T-cell (primary cell): ENCODE measurements around the gene HP1BP3. TPM values are rescaled to one million over a fixed set of nuclear protein-coding genes. Genes with fewer than 3 reads are reported as not detected.

ENCODE experiments used
- ATAC-seq, 4 experiments: fragments of 200-7000 bp in 3 of 4; fragments of 150-1000 bp in 1 of 4; cut with Tn5 transposase; replicated peaks in 1 of 4; 1 replicate in 3 of 4; 2 replicates in 1 of 4; pipeline ENCODE4 v1.10.0; 2021; ENCODE audit warnings: moderate library complexity in 3 of 4, mild to moderate bottlenecking in 2 of 4, moderate number of reproducible peaks in 1 of 4
- CTCF ChIA-PET, 2 donors: fragments of 300-600 bp; sonication (Branson Sonifier 250); formaldehyde crosslinking; loops; one replicate each; lab custom pipeline; 2022; ENCODE audit warnings: antibody characterized with exemption in 2 of 2; lab: Charles Lee
- POLR2A ChIA-PET, 2 donors: fragments of 300-600 bp; sonication (Branson Sonifier 250); formaldehyde crosslinking; loops; one replicate each; lab custom pipeline; 2022; ENCODE audit warnings: antibody characterized with exemption in 2 of 2; lab: Charles Lee
- DNase-seq, 35 experiments: peaks; one replicate each; pipeline versions ENCODE4 v3.0.0 to v3.0.0-alpha.2; 2013 to 2023
- H3K27ac ChIP-seq: one replicate; pipeline ENCODE4 v1.5.1; 2013; ENCODE audit warnings: low read length
- H3K27me3 ChIP-seq, 2 experiments: replicated peaks in 1 of 2; 1 replicate in 1 of 2; 2 replicates in 1 of 2; pipeline versions ENCODE4 v1.6.1 to v1.7.0; 2013; ENCODE audit warnings: low read length in 1 of 2, mixed read lengths in 1 of 2; ENCODE audit not compliant: control insufficient read depth in 2 of 2, insufficient read depth in 2 of 2; ENCODE audit errors: extremely low read depth in 1 of 2
- H3K36me3 ChIP-seq, 2 donors: 1 replicate in 1 of 2; 2 replicates in 1 of 2; pipeline versions ENCODE4 v1.6.1 to v1.7.0; 2013; ENCODE audit warnings: low read length in 1 of 2; ENCODE audit not compliant: control insufficient read depth in 2 of 2, insufficient read depth in 1 of 2; ENCODE audit errors: extremely low read depth in 1 of 2
- H3K4me1 ChIP-seq, 2 experiments: 1 replicate in 1 of 2; 2 replicates in 1 of 2; pipeline versions ENCODE4 v1.6.1 to v1.7.0; 2013; ENCODE audit warnings: low read length in 2 of 2, mixed read lengths in 1 of 2; ENCODE audit not compliant: insufficient read depth in 2 of 2, control insufficient read depth in 1 of 2; ENCODE audit errors: extremely low read depth in 1 of 2
- H3K4me3 ChIP-seq, 2 donors: 1 replicate in 1 of 2; 2 replicates in 1 of 2; pipeline versions ENCODE4 v1.5.1 to v1.7.0; 2013; ENCODE audit warnings: mild to moderate bottlenecking in 2 of 2, low read length in 1 of 2, moderate library complexity in 1 of 2; ENCODE audit not compliant: control insufficient read depth in 1 of 2; ENCODE audit errors: extremely low read depth in 1 of 2
- H3K9me3 ChIP-seq: 2 replicates; pipeline ENCODE4 v1.7.0; 2013
- H3K27ac Mint-ChIP-seq, 2 donors: one replicate each; pipeline ENCODE4 v1.8.0; 2020 to 2021; ENCODE audit warnings: mild to moderate bottlenecking in 2 of 2, mixed read lengths in 2 of 2
- H3K27me3 Mint-ChIP-seq, 2 donors: one replicate each; pipeline ENCODE4 v1.8.0; 2021 to 2022; ENCODE audit warnings: mixed read lengths in 2 of 2
- H3K36me3 Mint-ChIP-seq: one replicate; pipeline ENCODE4 v1.8.0; 2021; ENCODE audit warnings: mixed read lengths
- H3K4me1 Mint-ChIP-seq, 3 donors: one replicate each; pipeline ENCODE4 v1.8.0; 2020 to 2022; ENCODE audit warnings: mixed read lengths in 3 of 3, mild to moderate bottlenecking in 1 of 3
- H3K4me3 Mint-ChIP-seq, 3 donors: one replicate each; pipeline ENCODE4 v1.8.0; 2020 to 2022; ENCODE audit warnings: mild to moderate bottlenecking in 3 of 3, mixed read lengths in 3 of 3, moderate library complexity in 3 of 3
- H3K9me3 Mint-ChIP-seq, 3 donors: one replicate each; pipeline ENCODE4 v1.8.0; 2020 to 2022; ENCODE audit warnings: mixed read lengths in 3 of 3
- WGBS: methylation state at CpG from one replicate; pipeline ENCODE4 v1.1.5; 2013; ENCODE audit warnings: missing lambda C conversion rate; ENCODE audit not compliant: insufficient coverage; 5-methylcytosine and 5-hydroxymethylcytosine counted together
- total RNA-seq, 35 experiments: library from RNA in 6 of 35; stranded (reverse) in 6 of 35; fragments of 120-200 nt in 1 of 35; gene quantifications; one replicate each; pipeline versions ENCODE4 v1.2.1 to v1.2.4 and lab custom pipeline; 2013 to 2026

Gene HP1BP3
- total RNA-seq, 5 donors from 2014 or later (not counting 1 experiment from before 2014, with no cell fraction given): 248 to 279 (median 270) TPM

DNA sequence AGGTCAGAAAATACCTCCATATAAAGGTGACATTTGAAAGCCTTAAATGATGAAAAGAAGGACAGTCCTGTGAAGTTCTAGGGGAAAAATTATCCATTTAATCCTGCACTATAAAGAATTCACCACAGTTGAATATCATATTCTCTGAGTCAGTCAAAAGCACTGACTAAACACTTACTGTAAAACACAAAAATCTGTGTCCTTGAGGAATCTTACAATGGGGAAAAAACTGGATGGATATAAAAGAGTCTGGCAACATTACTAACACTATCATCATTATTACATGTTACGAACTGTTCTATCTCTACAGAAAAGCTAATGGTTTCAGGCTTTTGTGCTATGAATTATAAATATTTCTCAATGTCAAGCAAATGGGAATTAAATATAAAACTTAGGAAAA, 42.4 kb upstream of the HP1BP3 start:
- Mint-ChIP-seq H3K4me1 (no peaks in the 10 kb centered on the region), H3K27me3 (no peaks in the 10 kb centered on the region), H3K36me3 (peaks cover 34% of the 10 kb centered on the region), H3K9me3 (no peaks in the 10 kb centered on the region), H3K27ac (no peak overlapping the region), H3K4me3 (no peak overlapping the region)
- Histone ChIP-seq H3K27me3 (no peaks in the 10 kb centered on the region), H3K27ac (no peak overlapping the region), H3K4me1 (no peaks in the 10 kb centered on the region), H3K36me3 (peaks cover 0 to 15% of the 10 kb centered on the region in 2 donors), H3K9me3 (no peaks in the 10 kb centered on the region), H3K4me3 (no peak overlapping the region)
- ATAC-seq (no peak), DNase-seq (no peak)
- CTCF ChIA-PET: interaction anchor here in 1 of 2 donors (0.6 kb wide), 1 partner anchor 575 kb away, joined by 3 read pairs; no protein-coding TSS in a partner anchor
- POLR2A ChIA-PET: interaction anchor here in 1 of 2 donors (0.6 kb wide), 1 partner anchor 156 kb away, joined by 3 read pairs; no protein-coding TSS in a partner anchor
- WGBS: no CpG with 5 or more reads among the region's 1 CpG

GRCh38 chr1:20823845-20824244, 36.7 kb upstream of the HP1BP3 start:
- DNase-seq: no peak
- ChIA-PET POLR2A (no interaction called here), CTCF (interaction anchor here in 1 of 2 donors (0.6 kb wide), 1 partner anchor 12 kb away, joined by 3 read pairs; no protein-coding TSS in a partner anchor)
- H3K4me1 ChIP-seq: no peaks in the 10 kb centered on the region
- peaks cover 0 to 18% of the 10 kb centered on the region in 2 donors for H3K36me3 ChIP-seq
- peaks cover 28% of the 10 kb centered on the region for H3K36me3 Mint-ChIP-seq
- H3K27ac ChIP-seq: no peak overlapping the region
- no peaks in the 10 kb centered on the region for H3K9me3 Mint-ChIP-seq
- H3K4me1 Mint-ChIP-seq: no peaks in the 10 kb centered on the region
- no peak overlapping the region for H3K4me3 Mint-ChIP-seq
- no peak for ATAC-seq
- H3K27me3 Mint-ChIP-seq: no peaks in the 10 kb centered on the region
- no peaks in the 10 kb centered on the region for H3K9me3 ChIP-seq
- no peak overlapping the region for H3K27ac Mint-ChIP-seq
- no peaks in the 10 kb centered on the region for H3K27me3 ChIP-seq
- H3K4me3 ChIP-seq: no peak overlapping the region

- Mint-ChIP-seq H3K27ac (no peak overlapping the region), H3K4me3 (no peak overlapping the region), H3K4me1 (no peaks in the 10 kb centered on the region), H3K9me3 (no peaks in the 10 kb centered on the region), H3K36me3 (peaks cover 16% of the 10 kb centered on the region), H3K27me3 (no peaks in the 10 kb centered on the region)
- no peak for DNase-seq
- POLR2A ChIA-PET: no interaction called here
- no peak for ATAC-seq
- Histone ChIP-seq H3K4me1 (no peaks in the 10 kb centered on the region), H3K27ac (no peak overlapping the region), H3K4me3 (no peak overlapping the region), H3K27me3 (no peaks in the 10 kb centered on the region), H3K9me3 (no peaks in the 10 kb centered on the region), H3K36me3 (peaks cover 0 to 14% of the 10 kb centered on the region in 2 donors)
- CTCF ChIA-PET: no interaction called here
- no CpG with 5 or more reads among the region's 2 CpGs for WGBS
These were observed 34.4 kb upstream of the HP1BP3 start for GRCh38 chr1:20821466-20821865.

GRCh38 chr1:20819818-20820217, 32.7 kb upstream of the HP1BP3 start:
- POLR2A ChIA-PET: interaction anchor here in 1 of 2 donors (0.6 kb wide), 1 partner anchor 11 kb away, joined by 3 read pairs; no protein-coding TSS in a partner anchor
- H3K36me3 ChIP-seq: peaks cover 0 to 11% of the 10 kb centered on the region in 2 donors
- CTCF ChIA-PET: no interaction called here

GRCh38 chr1:20814534-20814871, 27.4 kb upstream of the HP1BP3 start:
- no peak overlapping the region for H3K27ac Mint-ChIP-seq
- Histone ChIP-seq H3K27ac (no peak overlapping the region), H3K4me3 (no peak overlapping the region), H3K27me3 (no peaks in the 10 kb centered on the region), H3K4me1 (no peaks in the 10 kb centered on the region), H3K9me3 (no peaks in the 10 kb centered on the region), H3K36me3 (peaks cover 0 to 16% of the 10 kb centered on the region in 2 donors)
- H3K4me1 Mint-ChIP-seq: no peaks in the 10 kb centered on the region
- ChIA-PET POLR2A (no interaction called here), CTCF (no interaction called here)
- ATAC-seq (no peak), DNase-seq (no peak)
- no peaks in the 10 kb centered on the region for H3K9me3 Mint-ChIP-seq
- no peak overlapping the region for H3K4me3 Mint-ChIP-seq
- H3K27me3 Mint-ChIP-seq: no peaks in the 10 kb centered on the region
- WGBS: no CpG with 5 or more reads among the region's 4 CpGs
- peaks cover 10% of the 10 kb centered on the region for H3K36me3 Mint-ChIP-seq

More at GRCh38 chr1:20819818-20820217, 32.7 kb upstream of the HP1BP3 start:
- no peaks in the 10 kb centered on the region for H3K27me3 Mint-ChIP-seq
- H3K9me3 Mint-ChIP-seq: no peaks in the 10 kb centered on the region
- peaks cover 9% of the 10 kb centered on the region for H3K36me3 Mint-ChIP-seq
- Histone ChIP-seq H3K9me3 (no peaks in the 10 kb centered on the region), H3K4me1 (no peaks in the 10 kb centered on the region), H3K27me3 (no peaks in the 10 kb centered on the region), H3K27ac (no peak overlapping the region), H3K4me3 (no peak overlapping the region)
- no peak for ATAC-seq
- no peaks in the 10 kb centered on the region for H3K4me1 Mint-ChIP-seq
- no peak overlapping the region for H3K27ac Mint-ChIP-seq
- no peak for DNase-seq
- H3K4me3 Mint-ChIP-seq: no peak overlapping the region
- WGBS: 100% methylated on average over 3 of the region's 5 CpGs

DNA sequence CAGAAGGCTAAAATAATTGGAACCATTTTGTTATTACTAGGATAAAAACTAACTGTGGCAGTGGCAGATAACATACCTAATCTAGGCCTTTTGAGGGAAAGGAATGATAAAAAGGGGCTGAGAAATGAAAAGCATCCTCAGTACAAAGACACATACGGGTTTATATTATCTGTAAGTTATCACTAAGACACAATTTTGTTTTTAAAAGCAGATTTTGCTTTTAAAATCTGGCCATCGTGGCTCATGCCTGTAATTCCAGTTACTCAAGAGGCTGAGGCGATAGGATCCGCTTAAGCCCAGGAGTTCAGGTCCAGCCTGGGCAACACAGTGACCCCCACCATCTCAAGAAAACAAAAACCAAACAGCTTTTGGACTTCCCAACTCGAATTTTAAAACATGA, 24.8 kb upstream of the HP1BP3 start:
- Mint-ChIP-seq H3K4me1 (no peaks in the 10 kb centered on the region), H3K9me3 (no peaks in the 10 kb centered on the region), H3K27me3 (no peaks in the 10 kb centered on the region), H3K4me3 (no peak overlapping the region), H3K27ac (no peak overlapping the region), H3K36me3 (peaks cover 15% of the 10 kb centered on the region)
- peaks cover 0 to 14% of the 10 kb centered on the region in 2 donors for H3K36me3 ChIP-seq
- no peaks in the 10 kb centered on the region for H3K27me3 ChIP-seq
- CTCF ChIA-PET: interaction anchor here in 1 of 2 donors (0.7 kb wide), 1 partner anchor 12 kb away, joined by 3 read pairs; no protein-coding TSS in a partner anchor
- H3K9me3 ChIP-seq: no peaks in the 10 kb centered on the region
- no peak for DNase-seq
- no peak overlapping the region for H3K4me3 ChIP-seq
- H3K27ac ChIP-seq: no peak overlapping the region
- no peak for ATAC-seq
- no peaks in the 10 kb centered on the region for H3K4me1 ChIP-seq
- POLR2A ChIA-PET: no interaction called here
- WGBS: 90% methylated on average over 3 of the region's 5 CpGs

GRCh38 chr1:20793236-20793635, 6.1 kb upstream of the HP1BP3 start:
- ChIA-PET POLR2A (no interaction called here), CTCF (no interaction called here)
- H3K4me1 ChIP-seq: no peaks in the 10 kb centered on the region
- no peaks in the 10 kb centered on the region for H3K36me3 ChIP-seq
- ATAC-seq (no peak), DNase-seq (no peak)
- WGBS: no CpG with 5 or more reads among the region's 4 CpGs
- Mint-ChIP-seq H3K36me3 (no peaks in the 10 kb centered on the region), H3K27ac (no peak overlapping the region), H3K4me1 (peaks cover under 1 to 1% (median under 1%) of the 10 kb centered on the region in 3 donors), H3K4me3 (no peak overlapping the region), H3K9me3 (no peaks in the 10 kb centered on the region), H3K27me3 (no peaks in the 10 kb centered on the region)
- H3K4me3 ChIP-seq: no peak overlapping the region
- no peaks in the 10 kb centered on the region for H3K9me3 ChIP-seq
- peaks cover 0 to 2% of the 10 kb centered on the region in 2 experiments for H3K27me3 ChIP-seq
- H3K27ac ChIP-seq: no peak overlapping the region
